ENCODE data around the gene SEMA6B.

- no peak for TF ChIP-seq POLR2A (IDR thresholded peaks at IDR 0.05; ENCODE audit: low read depth, low read length)
- TF ChIP-seq CTCF (IDR thresholded peaks at IDR 0.05; ENCODE audit: extremely low read depth in 1 of 2, insufficient read depth in 1 of 2, low read depth in 1 of 2, low read length in 2 of 2) = peak; percentile 31 to 36
- TF ChIP-seq POLR2AphosphoS5 (IDR thresholded peaks at IDR 0.05; ENCODE audit: insufficient read depth, low read depth, low read length) = no peak
- no peak for TF ChIP-seq EZH2 (IDR thresholded peaks at IDR 0.05; ENCODE audit: borderline replicate concordance, low read depth, low read length, severe bottlenecking)
Measured at GRCh38 chr19:4557144-4557970, 2.1 kb downstream of the SEMA6B start.

Measured in endothelial cell of umbilical vein (primary cell).